Panc1 (cell line): ENCODE data around the gene ZZZ3.

Experiments used
- CTCF ChIP-seq: fragments of 450-650 bp; IDR thresholded peaks from 2 replicates; pipeline ENCODE4 v1.5.1; 2017; ENCODE audit warnings: mild to moderate bottlenecking
- POLR2AphosphoS5 ChIP-seq: IDR thresholded peaks from 2 replicates; pipeline ENCODE4 v1.6.1; 2012; ENCODE audit warnings: mild to moderate bottlenecking, low read depth, low read length, moderate library complexity
- REST ChIP-seq, 2 experiments: IDR thresholded peaks; 2 replicates each; pipeline ENCODE4 v1.6.1; 2011 to 2012; ENCODE audit warnings: low read depth in 2 of 2, control low read depth in 1 of 2, low read length in 1 of 2, mild to moderate bottlenecking in 1 of 2, moderate library complexity in 1 of 2; ENCODE audit not compliant: insufficient read depth in 1 of 2

- TF ChIP-seq CTCF (no peak), POLR2AphosphoS5 (no peak), REST (IDR thresholded peaks at IDR 0.05; ENCODE audit: insufficient read depth in 1 of 2, low read depth in 2 of 2, low read length in 1 of 2) (no peak)
These were observed 2.3 kb downstream of the ZZZ3 start for GRCh38 chr1:77680173-77680572.
